K562 (cell line): Measurements from ENCODE around the gene CENPB.

Experiments used
- ATF3 ChIP-seq, 2 experiments: fragments of 450-650 bp in 1 of 2; sonication (generic) in 1 of 2; formaldehyde crosslinking in 1 of 2; IDR thresholded peaks in 1 of 2; conservative IDR thresholded peaks in 1 of 2; 2 replicates each; pipeline versions ENCODE4 v1.6.1 to v1.8.1; 2016 to 2023; ENCODE audit warnings: mild to moderate bottlenecking in 2 of 2, moderate library complexity in 2 of 2, inconsistent platforms in 1 of 2, missing genetic modification reagents in 1 of 2
- EHMT2 ChIP-seq: fragments of 450-650 bp; IDR thresholded peaks from 2 replicates; pipeline ENCODE4 v1.6.1; 2018; ENCODE audit warnings: antibody characterized with exemption
- EP300 ChIP-seq: IDR thresholded peaks from 2 replicates; pipeline ENCODE4 v1.6.1; 2012; ENCODE audit warnings: low read length, improper control_type of control experiment
- FOXO4 ChIP-seq: fragments of 450-650 bp; formaldehyde crosslinking; IDR thresholded peaks from 2 replicates; pipeline ENCODE4 v1.4.0; 2020; ENCODE audit warnings: mild to moderate bottlenecking, moderate library complexity
- GABPA ChIP-seq: fragments of 200-800 bp; sonication (Bioruptor generic); conservative IDR thresholded peaks from 2 replicates; pipeline ENCODE4 v1.6.1; 2016; ENCODE audit warnings: low read depth, missing genetic modification characterization, missing compliant biosample characterization
- HNRNPL ChIP-seq: fragments of 200-400 bp; formaldehyde crosslinking; IDR thresholded peaks from 2 replicates; pipeline ENCODE4 v1.6.1; 2017; ENCODE audit warnings: low read depth, mild to moderate bottlenecking, low read length
- MAX ChIP-seq: sonication (generic); formaldehyde crosslinking; IDR thresholded peaks from 2 replicates; pipeline ENCODE4 v1.9.0; 2022; ENCODE audit warnings: mild to moderate bottlenecking, missing genetic modification reagents
- NFRKB ChIP-seq: fragments of 450-650 bp; IDR thresholded peaks from 2 replicates; pipeline ENCODE4 v1.6.1; 2016; ENCODE audit warnings: low read depth
- RCOR1 ChIP-seq, 2 experiments: IDR thresholded peaks; 2 replicates each; pipeline ENCODE4 v1.6.1; 2012; ENCODE audit warnings: low read depth in 2 of 2, low read length in 2 of 2, borderline replicate concordance in 1 of 2, improper control_type of control experiment in 1 of 2
- ZNF184 ChIP-seq: sonication (generic); formaldehyde crosslinking; IDR thresholded peaks from 2 replicates; pipeline ENCODE4 v1.5.0; 2020; ENCODE audit warnings: missing genetic modification reagents
- ZNF217 ChIP-seq: sonication (generic); formaldehyde crosslinking; IDR thresholded peaks from 2 replicates; pipeline ENCODE4 v1.8.0; 2022; ENCODE audit warnings: mild to moderate bottlenecking, missing genetic modification reagents
- ZNF24 ChIP-seq: fragments of 450-650 bp; IDR thresholded peaks from 2 replicates; pipeline ENCODE4 v1.6.1; 2016
- ZNF407 ChIP-seq: fragments of 450-650 bp; IDR thresholded peaks from 2 replicates; pipeline ENCODE4 v1.6.1; 2016; ENCODE audit warnings: low read depth
- ZNF639 ChIP-seq, 2 experiments: fragments of 200-800 bp in 1 of 2; sonication (Bioruptor generic) in 1 of 2; sonication (generic) in 1 of 2; formaldehyde crosslinking in 1 of 2; IDR thresholded peaks in 1 of 2; conservative IDR thresholded peaks in 1 of 2; 2 replicates each; pipeline versions ENCODE4 v1.5.0 to v1.6.1; 2016 to 2020; ENCODE audit warnings: missing compliant biosample characterization in 1 of 2, missing genetic modification characterization in 1 of 2, missing genetic modification reagents in 1 of 2

GRCh38 chr20:3808544-3808943 lies 22.0 kb upstream of the CENPB start:
- TF ChIP-seq NFRKB (no peak), ZNF639 (CRISPR knock-in tag; conservative IDR thresholded peaks at IDR 0.05 in 1 of 2, IDR thresholded peaks at IDR 0.05 in 1 of 2) (no peak), ZNF407 (no peak), FOXO4 (CRISPR knock-in tag) (no peak), RCOR1 (IDR thresholded peaks at IDR 0.05; ENCODE audit: borderline replicate concordance in 1 of 2, low read depth in 2 of 2, low read length in 2 of 2) (no peak), MAX (CRISPR knock-in tag) (no peak), ATF3 (IDR thresholded peaks at IDR 0.05) (no peak), ATF3 (CRISPR knock-in tag; conservative IDR thresholded peaks at IDR 0.05) (no peak), EP300 (no peak), ZNF24 (no peak), ZNF184 (no peak), HNRNPL (no peak), GABPA (tag) (no peak), EHMT2 (no peak), ZNF217 (no peak)
